RWPE2 (cell line): Measurements from ENCODE around the gene ITGAD.
A peak's percentile ranks its signal among the peaks of the same experiment; 100 is the strongest.
"Not testable (repeated sequence)": the region's sequence is repeated elsewhere in the genome, so short reads cannot be mapped to it uniquely, and the experiment has no call there.

Source experiments
- ATAC-seq: fragments of 200-7000 bp; cut with Tn5 transposase; 3 replicates; pipeline ENCODE4 v1.9.1; 2021; ENCODE audit warnings: low read depth
- DNase-seq: peaks from one replicate; pipeline ENCODE4 v3.0.0-alpha.2; 2020; ENCODE audit warnings: low spot score
- H3K27ac ChIP-seq: fragments of 450-650 bp; 2 replicates; pipeline ENCODE4 v1.5.1; 2017; ENCODE audit warnings: mild to moderate bottlenecking; ENCODE audit not compliant: poor library complexity, severe bottlenecking
- H3K27me3 ChIP-seq: fragments of 250-450 bp; sonication (Bioruptor Pico); 2 replicates; pipeline ENCODE4 v1.5.1; 2021; ENCODE audit warnings: mild to moderate bottlenecking, moderate library complexity; ENCODE audit not compliant: insufficient read depth, poor library complexity, severe bottlenecking
- H3K36me3 ChIP-seq: fragments of 250-450 bp; sonication (Bioruptor Pico); 2 replicates; pipeline ENCODE4 v1.5.1; 2020; ENCODE audit warnings: low read depth, mild to moderate bottlenecking, moderate library complexity
- H3K4me1 ChIP-seq: fragments of 250-450 bp; sonication (Bioruptor Pico); 2 replicates; pipeline ENCODE4 v1.5.1; 2021; ENCODE audit warnings: mild to moderate bottlenecking, moderate library complexity; ENCODE audit not compliant: insufficient read depth, poor library complexity, severe bottlenecking
- H3K4me3 ChIP-seq: fragments of 250-450 bp; sonication (Bioruptor Pico); 2 replicates; pipeline ENCODE4 v1.5.1; 2021; ENCODE audit warnings: mild to moderate bottlenecking, moderate library complexity; ENCODE audit not compliant: severe bottlenecking
- H3K9me3 ChIP-seq: fragments of 250-450 bp; sonication (Bioruptor Pico); 2 replicates; pipeline ENCODE4 v1.5.1; 2021; ENCODE audit warnings: mild to moderate bottlenecking, moderate library complexity; ENCODE audit not compliant: severe bottlenecking
- CTCF ChIP-seq: fragments of 450-650 bp; IDR thresholded peaks from one replicate; pipeline ENCODE4 v1.5.1; 2017; ENCODE audit warnings: mild to moderate bottlenecking, moderate library complexity; ENCODE audit not compliant: poor library complexity, severe bottlenecking

ITGAD gene

GRCh38 chr16:31440516-31441184, 47.5 kb downstream of the ITGAD start:
- peak; percentile 5 for DNase-seq
- Histone ChIP-seq H3K9me3 (no peaks in the 10 kb centered on the region), H3K4me1 (no peaks in the 10 kb centered on the region), H3K27ac (no peak overlapping the region), H3K4me3 (no peak overlapping the region), H3K36me3 (no peaks in the 10 kb centered on the region), H3K27me3 (no peaks in the 10 kb centered on the region)
- ATAC-seq = no peak
- TF ChIP-seq CTCF = no peak

GRCh38 chr16:31441956-31442355, 48.8 kb downstream of the ITGAD start:
- no peak for DNase-seq
- no peaks in the 10 kb centered on the region for H3K36me3 ChIP-seq
- H3K27ac ChIP-seq = no peak overlapping the region
- H3K4me1 ChIP-seq = no peaks in the 10 kb centered on the region
- TF ChIP-seq CTCF = no peak
- H3K4me3 ChIP-seq = peak overlapping the region; percentile 43
- no peak for ATAC-seq
- H3K9me3 ChIP-seq = no peaks in the 10 kb centered on the region
- no peaks in the 10 kb centered on the region for H3K27me3 ChIP-seq

DNA sequence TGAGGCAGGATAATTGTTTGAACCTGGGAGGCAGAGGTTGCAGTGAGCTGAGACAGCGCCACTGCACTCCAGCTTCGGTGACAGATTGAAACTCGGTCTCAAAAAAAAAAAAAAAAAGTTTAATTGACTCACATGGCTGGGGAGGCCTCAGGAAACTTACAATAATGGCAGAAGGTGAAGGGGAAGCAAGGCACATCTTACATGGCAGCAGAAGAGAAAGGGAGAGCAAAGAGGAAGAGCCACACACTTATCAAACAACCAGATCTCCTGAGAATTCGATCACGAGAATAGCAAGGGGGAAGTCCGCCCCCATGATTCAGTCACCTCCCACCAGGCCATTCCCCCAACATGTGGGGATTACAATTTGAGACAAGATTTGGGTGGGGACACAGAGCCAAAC, 52.8 kb downstream of the ITGAD start:
- not testable (repeated sequence) for H3K9me3 ChIP-seq, H3K4me3 ChIP-seq, H3K27me3 ChIP-seq, ATAC-seq, H3K36me3 ChIP-seq, H3K27ac ChIP-seq, H3K4me1 ChIP-seq
- DNase-seq = peak; percentile 5

GRCh38 chr16:31451201-31451600, 58.1 kb downstream of the ITGAD start:
- ATAC-seq (no peak), DNase-seq (no peak)
- Histone ChIP-seq H3K27me3 (no peaks in the 10 kb centered on the region), H3K36me3 (no peaks in the 10 kb centered on the region), H3K4me3 (no peak overlapping the region), H3K4me1 (peaks cover 34% of the 10 kb centered on the region), H3K27ac (peak overlapping the region; percentile 86), H3K9me3 (no peaks in the 10 kb centered on the region)
- TF ChIP-seq CTCF = no peak

DNA sequence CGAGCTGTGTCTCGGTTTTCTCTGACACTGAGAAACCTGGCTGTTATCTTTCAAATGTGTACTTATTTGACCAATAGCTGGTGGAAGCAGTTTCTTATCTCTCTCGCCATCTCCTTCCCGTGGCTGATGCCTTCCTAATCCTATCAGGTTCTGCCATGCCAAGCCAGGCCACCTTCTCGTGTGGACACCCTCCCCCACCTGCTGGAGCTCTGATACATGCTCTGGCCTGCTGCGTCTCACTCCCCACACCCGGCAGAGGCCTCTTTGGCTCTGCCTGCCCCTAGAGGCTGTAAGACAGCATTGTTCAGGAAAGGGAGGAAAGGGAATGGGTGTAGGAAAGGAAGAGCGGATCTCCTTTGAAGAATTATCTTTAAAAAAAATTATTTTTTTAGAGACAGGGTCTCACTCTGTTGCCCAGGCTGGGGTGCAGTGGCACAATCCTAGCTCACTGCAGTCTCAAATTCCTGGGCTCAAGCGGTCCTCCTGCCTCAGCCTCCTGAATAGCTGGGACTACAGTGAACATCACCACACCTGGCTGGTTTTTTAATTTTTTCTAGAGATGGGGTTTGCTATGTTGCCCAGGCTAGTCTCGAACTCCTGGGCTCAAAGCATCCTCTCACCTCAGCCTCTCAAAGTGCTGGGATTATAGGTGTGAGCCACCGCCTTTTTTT, 58.7 kb downstream of the ITGAD start:
- H3K36me3 ChIP-seq = peaks cover under 1% of the 10 kb centered on the region; the same call in 1 of the 2 replicates
- peak; percentile 78 for ATAC-seq
- peak; percentile 81 for DNase-seq
- TF ChIP-seq CTCF = peak; percentile 75
- H3K9me3 ChIP-seq = no peaks in the 10 kb centered on the region
- peaks cover 37% of the 10 kb centered on the region for H3K4me1 ChIP-seq
- no peak overlapping the region for H3K4me3 ChIP-seq
- H3K27me3 ChIP-seq = no peaks in the 10 kb centered on the region
- H3K27ac ChIP-seq = peak overlapping the region; percentile 86
